GM19238 (cell line): ENCODE measurements around the gene PLA2G2C.
"Not testable (repeated sequence)": the region's sequence is repeated elsewhere in the genome, so short reads cannot be mapped to it uniquely, and the experiment has no call there.

ENCODE experiments used
- DNase-seq: peaks from one replicate; pipeline ENCODE4 v3.0.0; 2011; ENCODE audit warnings: low spot score; ENCODE audit not compliant: insufficient read length

Gene PLA2G2C

DNA sequence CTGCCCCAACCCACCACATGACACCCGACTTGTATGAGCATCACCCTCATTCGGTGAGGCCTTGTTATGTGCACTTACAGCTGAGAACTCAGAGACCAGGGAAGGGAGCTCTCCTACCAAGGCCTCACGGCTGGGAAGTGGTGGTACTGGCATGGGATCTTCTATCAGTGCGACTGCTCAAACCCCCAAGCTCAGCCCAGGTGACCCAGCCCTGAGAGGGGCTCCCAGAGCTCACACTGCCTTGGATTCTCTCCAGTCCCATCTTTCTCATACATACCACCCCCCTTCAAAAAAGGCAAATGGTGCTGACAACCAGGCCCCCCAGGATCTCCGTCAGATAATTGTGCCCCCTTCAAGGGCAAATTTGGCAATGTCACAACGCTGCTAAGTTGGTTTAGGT, 48.0 kb downstream of the PLA2G2C start:
- DNase-seq: no peak

DNA sequence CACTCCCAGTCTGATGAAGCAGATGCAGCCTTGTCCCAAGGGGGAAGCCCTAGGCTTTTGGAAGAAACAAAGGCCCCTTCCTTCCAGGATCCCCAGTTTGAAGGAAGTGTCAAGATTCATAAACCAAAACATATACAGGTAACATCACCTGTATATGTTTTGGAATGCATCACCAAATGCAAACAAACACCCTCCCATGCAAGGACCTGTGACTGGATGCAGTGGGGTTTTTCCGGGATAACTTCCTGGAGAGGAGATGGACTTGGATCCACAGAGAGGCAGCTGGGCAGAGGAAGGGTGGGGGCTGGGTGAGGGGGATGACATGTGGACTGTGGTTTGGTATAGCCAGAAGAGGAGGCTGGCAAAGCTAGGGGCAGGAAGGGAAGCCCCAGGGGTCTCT, 48.7 kb downstream of the PLA2G2C start:
- DNase-seq: no peak

DNA sequence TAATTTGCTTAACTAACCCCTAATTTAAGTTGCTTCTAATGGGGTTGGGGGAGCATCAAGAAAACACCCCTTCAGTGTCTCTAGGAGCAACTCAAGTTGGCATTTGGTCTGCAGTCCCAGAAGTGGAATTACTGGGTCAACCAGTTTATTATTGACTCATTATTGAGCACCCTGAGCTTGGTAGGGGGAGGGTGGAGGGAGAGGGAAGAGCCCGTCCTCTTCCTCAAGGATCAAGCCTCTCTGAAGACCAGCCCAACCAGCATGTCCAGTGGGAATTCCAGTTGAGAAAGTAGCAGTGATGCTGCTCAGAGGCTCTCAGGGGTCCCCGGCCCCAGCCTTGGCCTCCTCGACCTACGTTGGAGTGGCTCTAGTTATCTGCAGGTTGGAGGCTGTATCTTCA, 49.3 kb downstream of the PLA2G2C start:
- no peak for DNase-seq

DNA sequence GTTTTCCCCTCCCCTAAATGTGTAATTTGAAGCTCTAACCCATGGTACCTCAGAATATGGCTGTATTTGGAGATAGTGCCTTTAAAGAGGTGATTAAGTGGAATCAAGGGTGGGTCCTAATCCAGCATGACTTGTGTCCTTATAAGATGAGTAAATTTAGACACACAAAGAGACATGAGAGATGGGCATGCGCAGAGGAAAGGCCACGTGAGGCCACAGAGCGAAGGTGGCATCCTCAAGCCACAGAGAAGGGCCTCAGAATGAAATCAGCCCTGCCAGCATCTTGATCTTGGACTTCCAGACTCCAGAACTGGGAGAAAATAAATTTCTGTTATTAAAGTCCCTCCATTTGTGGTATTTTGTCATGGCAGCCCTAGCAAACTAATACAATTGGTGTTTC, 50.1 kb downstream of the PLA2G2C start:
- no peak for DNase-seq

DNA sequence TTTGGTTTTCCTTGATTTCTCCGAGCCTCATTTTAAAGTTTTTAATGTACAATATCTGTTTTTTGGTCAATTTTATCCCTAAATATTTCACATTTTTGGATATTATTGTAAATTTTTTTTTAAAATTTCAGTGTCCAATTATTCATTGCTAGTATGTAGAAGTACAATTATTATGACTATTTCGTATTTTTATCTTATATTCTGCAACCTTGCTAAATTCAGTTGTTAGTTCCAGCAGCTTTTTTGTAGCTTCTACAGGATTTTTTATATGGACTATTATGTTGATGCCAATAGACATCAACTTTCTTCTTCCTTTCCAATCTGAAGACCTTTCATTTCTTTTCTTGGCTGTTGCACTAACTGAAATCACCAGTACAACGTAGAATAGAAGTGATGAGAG, 51.3 kb downstream of the PLA2G2C start:
- DNase-seq: no peak

DNA sequence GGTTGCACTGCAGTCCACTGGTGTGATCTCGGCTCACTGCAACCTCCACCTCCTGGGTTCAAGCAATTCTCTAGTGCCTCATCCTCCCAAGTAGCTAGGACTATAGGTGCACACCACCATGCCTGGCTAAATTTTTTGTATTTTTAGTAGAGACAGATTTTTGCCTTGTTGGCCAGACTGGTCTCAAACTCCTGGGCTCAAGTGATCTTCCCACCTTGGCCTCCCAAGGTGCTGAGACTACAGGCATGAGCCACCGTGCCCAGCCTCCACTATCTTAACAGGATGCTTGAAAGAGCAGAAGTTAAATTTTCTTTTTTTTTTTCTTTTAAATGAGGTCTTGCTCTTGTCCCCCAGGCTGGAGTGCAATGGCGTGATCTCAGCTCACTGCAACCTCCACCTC, 55.8 kb downstream of the PLA2G2C start:
- not testable (repeated sequence) for DNase-seq

DNA sequence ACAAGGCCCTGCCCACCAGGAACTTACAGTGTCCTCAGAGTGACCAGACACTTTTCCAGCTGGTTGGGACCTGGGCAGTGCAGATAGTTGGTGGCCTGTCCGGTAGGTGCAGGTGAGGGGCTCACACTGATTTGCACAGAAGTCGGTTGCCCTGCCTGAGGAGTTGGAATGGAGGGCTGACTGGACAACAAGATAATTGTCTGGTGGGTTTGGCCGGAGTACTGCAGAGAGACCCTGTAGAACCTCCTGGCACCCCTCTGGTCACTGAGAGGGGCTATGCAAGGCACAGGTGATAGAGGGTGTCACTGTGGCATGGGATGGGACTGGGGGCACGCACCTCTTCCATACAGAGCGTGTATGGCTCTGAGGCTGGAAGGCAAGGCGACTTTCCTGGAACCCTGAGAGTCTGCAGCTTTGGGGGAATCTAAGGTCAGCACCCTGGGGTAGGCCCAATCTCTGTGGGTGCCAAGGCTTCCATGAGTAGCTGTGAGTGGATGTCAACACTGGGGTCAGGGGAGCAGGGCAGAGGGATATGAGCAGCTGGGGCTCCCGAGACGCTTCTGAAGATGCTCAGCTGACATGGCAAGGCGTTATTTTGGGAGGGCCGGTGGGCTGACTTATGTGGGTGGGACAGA, 59.4 kb downstream of the PLA2G2C start:
- DNase-seq: no peak

DNA sequence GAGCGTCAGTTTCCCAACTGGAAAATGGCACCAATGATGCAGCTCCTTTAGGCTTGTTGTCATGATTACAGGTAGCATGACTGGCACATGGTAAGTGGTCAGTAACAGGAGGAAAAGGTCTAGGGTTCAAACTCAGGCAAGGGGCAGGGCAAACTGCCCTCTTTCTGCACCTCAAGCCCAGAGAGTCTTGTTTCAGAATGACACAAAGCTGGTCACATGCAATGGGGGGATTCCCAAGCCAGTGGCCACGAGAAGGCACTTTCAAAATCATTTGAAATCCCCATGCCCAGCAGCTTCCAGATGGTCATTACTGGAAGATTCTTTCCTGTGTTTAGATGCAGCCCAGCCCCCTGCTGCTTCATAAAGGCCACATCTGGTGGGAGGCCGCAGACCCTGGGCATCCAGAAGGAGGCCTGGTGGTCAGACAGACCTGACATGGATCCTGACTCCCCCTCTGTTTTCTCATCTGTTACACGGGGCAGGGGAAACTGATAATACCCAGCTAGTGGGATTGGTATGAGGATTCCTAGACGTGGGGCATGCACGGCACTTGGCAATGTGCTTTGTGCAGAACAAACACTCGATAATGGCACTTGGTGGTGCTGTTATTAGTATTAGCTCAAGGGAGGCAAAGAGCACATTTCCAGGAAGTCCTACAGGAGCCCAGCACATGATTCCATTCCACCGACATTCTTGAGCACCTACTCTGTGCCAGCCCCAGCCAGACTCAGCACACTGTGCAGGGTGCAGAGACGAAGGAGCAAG, 60.1 kb downstream of the PLA2G2C start:
- DNase-seq: peak; percentile 32

DNA sequence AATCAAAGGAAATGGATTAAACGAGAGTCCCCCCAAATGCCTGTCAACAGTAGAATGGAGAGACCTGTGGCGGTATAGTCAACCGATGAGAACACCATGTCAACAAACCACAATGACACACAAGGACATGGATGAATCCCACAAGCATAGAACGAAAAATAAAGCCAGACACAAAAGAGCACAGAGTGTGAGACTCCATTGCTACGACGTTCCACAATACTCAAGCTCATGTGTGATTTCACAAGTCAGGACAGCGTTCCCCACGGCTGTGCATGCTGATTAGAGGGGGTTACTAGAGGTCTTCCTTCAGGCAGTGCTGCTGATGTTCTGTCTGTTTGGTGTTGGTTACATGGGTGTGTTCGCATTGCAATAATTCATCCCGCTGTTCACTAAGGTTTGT, 61.2 kb downstream of the PLA2G2C start:
- DNase-seq: no peak

DNA sequence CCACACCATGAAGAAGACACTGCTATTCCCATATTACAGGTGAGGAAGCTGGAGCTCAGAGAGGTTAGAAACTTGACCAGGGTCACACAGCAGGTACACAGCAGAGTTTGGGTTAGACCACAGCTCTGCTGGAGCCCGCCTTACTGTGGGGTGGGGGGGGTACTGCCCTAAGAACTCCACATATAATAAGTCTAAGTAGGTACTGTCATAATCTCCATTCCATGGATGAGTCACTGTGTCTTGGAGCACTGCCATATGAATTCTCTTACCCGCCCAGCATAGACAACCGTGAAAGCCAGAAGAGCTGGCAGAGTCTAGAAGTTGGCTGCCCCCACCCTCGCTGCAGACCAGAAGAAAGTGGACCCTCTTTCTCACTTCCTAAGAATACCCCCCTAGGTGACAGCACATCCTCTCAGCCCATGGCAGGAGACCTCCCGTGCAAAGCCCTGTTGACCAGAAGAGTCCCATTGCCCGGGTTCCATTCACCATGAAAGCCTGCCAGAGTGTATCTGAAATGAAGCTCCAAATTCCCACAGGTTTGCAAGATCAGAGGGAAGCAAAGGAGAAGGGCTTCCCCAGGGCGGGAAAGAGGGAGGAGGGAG, 61.8 kb downstream of the PLA2G2C start:
- no peak for DNase-seq

DNA sequence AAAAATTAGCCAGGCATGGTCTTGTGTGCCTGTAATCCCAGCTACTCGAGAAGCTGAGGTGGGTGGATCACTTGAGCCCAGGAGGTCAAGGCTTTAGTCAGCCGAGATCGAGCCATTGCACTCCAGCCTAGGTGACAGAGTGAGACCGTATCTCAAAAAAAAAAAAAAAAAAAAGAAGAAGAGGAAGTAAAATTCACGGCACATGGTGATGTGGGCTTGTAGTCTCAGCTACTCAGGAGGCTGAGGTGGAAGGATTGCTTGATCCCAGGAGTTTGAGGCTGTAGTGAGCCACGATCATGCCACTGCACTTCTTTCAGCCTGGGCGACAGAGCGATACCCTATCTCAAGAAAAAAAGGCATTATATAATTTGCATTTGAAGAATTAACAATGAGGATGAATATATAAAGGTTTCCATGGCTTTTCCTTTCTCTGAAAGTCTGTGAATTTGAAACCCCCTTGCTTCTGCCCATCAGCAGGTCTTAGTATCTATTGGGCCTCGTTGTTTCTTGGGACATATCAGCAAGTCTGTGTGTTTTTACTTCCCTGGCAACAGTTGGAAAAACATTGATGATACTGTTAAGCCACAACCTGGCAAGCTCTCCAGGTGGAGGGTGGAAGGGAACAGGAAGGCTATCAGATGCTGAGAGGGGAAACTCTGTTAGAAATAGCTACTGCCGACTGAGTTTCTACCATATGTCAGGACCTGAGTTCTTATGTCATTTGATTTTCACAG, 62.4 kb downstream of the PLA2G2C start:
- DNase-seq: no peak

DNA sequence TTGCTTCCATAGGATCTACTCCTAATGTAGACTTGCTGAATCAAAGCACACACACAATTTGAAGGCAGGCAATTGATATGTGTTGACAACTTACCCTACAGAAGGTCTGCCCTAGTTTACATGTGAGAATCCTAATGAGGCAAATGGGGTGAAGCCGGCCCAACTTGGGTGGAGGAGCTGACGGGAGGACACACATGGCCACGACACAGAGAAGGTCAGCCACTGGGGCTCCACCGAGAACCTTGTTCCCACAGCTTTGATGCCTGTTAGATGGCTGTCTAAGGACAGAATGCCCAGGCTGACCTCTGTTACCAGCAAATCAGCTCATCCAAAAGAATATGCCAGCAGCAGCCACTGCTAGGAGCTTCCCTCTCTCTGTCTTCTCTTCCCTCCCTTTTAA, 65.5 kb downstream of the PLA2G2C start:
- DNase-seq: no peak

DNA sequence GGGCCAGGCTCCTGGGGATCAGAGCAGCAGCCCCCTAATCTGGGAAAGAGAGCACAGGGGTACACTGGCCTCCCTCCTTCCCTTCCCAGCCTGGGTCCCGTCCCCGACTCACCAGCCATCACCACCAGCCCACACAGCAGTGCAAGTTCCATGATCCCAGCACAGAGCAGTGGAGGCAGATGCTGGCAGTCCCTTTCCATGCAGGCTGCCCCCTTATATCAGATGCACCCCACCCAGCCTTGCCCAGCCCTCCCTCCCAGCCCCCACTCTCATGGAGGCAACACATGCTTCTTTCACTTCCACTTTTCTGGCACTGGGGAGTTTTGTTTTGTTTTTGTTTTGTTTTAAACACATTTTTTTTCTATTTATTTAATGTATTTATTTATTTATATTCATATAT, 67.0 kb downstream of the PLA2G2C start, which contains the start of gene PLA2G2D:
TSS of gene PLA2G2D (minus strand) at position 190 of the 400 bp plus-strand sequence. CDS start at position 152, 38 bp downstream.
- no peak for DNase-seq

DNA sequence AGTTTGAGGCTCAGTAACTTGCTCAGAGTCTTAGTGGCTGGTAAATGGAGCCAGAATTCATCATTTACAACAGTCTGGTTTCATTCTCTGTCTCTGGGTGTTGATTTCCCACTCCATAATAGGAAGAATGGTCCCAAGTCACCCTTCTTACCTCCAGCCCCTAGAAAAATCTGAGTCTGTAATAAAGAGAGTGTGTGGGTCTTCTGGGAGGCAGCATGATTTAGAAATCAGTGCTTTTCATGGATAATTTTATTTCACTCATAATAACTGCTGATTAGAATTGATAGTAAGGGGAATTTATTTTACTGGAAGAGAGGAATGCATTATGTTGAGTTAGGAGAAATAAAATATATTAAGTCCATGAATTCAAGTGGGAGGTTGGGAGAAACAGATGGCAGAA, 69.1 kb downstream of the PLA2G2C start:
- DNase-seq: no peak

DNA sequence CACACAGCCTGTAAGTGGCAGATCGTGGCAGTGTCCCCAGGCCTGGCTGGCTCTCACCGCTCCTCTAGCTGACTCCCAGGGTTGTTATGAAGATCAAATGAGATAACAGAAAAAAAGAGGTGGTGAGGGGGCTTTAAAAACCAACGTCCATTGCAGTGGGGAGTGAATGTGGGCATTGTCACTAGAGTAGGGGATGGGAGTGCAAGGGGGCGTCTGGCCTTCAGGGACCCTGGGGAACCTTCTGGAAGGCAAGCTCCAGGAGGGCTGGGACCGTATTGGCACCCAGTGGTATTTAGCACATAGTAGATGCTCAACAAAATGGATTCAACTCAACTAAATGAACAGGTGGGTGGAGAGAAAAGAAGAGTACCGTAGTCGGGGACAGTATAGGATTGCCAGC, 70.4 kb downstream of the PLA2G2C start:
- no peak for DNase-seq

DNA sequence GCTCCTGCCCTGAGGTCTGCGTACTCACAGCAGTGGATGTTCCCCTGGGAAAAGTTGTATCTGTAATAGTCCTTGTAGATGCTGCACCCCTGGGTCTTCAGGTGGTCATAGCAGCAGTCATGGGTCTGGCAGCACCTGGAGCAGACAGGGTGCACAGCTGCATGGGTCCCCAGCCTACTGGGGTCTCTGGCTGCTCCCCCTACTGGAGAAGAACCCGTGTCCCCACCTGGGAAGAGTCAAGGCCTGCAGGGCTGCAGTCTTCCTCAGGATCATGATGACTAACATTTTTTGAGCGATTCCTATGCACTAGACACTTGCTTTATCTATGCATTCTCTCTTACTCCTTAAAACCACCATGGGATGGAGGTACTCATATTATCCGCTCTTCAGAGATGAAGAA, 70.8 kb downstream of the PLA2G2C start:
- DNase-seq: no peak

DNA sequence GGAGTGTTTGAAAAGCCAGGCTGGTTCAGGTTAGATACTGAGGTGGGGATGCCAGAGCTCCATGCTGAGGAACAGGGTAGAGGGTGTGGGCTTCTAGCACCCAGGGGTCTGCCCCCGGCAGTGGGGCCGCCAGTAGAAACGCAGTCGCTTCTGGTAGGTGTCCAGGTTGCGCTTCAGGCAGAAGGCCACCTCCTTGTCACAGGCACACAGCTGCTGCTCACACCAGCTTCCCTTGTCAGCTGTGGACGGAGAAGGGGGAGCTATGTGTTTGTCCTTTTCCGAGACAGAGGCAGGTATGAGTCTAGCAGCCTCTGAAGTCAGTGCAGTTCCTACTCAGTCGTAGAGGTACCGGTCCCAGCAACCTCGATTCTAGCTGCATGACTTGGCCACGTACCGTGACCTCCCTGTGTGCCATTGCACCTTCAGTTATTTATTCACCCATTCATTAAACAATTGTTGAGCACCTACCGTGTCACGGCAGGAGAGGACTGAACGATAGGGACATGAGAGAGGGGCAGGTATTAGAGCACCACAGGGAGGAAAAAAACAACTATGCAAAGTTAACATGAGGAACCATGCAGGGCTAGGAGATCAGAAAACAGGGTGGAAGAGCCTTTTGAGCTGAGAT, 72.2 kb downstream of the PLA2G2C start:
- no peak for DNase-seq
